ENCODE data around the gene EHHADH. TPM values are rescaled to one million over a fixed set of nuclear protein-coding genes. Genes with fewer than 3 reads are reported as not detected.

EHHADH gene
- total and polyA plus RNA-seq, 2 experiments from 2014 or later: 2.5 to 6.0 TPM

GRCh38 chr3:185279587-185280138, 25.8 kb upstream of the EHHADH start:
- H3F3A ChIP-seq (replicated peaks; ENCODE audit: low read depth): no peaks in the 10 kb centered on the region
- H3K4me3 Mint-ChIP-seq: no peak overlapping the region
- H3K36me3 Mint-ChIP-seq (ENCODE audit: low read depth): no peaks in the 10 kb centered on the region
- no peaks in the 10 kb centered on the region for H3K36me3 ChIP-seq (ENCODE audit: insufficient read depth)
- H3K79me2 ChIP-seq (replicated peaks; ENCODE audit: insufficient read depth): peaks cover 11% of the 10 kb centered on the region; the same call in 1 of the 2 replicates
- H3K27me3 Mint-ChIP-seq (ENCODE audit: insufficient read depth, low read depth, poor library complexity): peaks cover 4% of the 10 kb centered on the region
- H3K27ac Mint-ChIP-seq: no peak overlapping the region
- DNase-seq (ENCODE audit: low spot score) (no peak), ATAC-seq (no peak)
- no peaks in the 10 kb centered on the region for H3K4me1 ChIP-seq (ENCODE audit: insufficient read depth)
- no peak overlapping the region for H2AFZ ChIP-seq
- H3K9me2 ChIP-seq (ENCODE audit: insufficient read depth): no peaks in the 10 kb centered on the region
- TF ChIP-seq EZH2 (IDR thresholded peaks at IDR 0.05; ENCODE audit: low read depth, unreplicated experiment): no peak
- TF ChIP-seq CREB1 (CRISPR knock-in tag; IDR thresholded peaks at IDR 0.05; ENCODE audit: low read depth): no peak
- TF ChIP-seq, protein P1, sequence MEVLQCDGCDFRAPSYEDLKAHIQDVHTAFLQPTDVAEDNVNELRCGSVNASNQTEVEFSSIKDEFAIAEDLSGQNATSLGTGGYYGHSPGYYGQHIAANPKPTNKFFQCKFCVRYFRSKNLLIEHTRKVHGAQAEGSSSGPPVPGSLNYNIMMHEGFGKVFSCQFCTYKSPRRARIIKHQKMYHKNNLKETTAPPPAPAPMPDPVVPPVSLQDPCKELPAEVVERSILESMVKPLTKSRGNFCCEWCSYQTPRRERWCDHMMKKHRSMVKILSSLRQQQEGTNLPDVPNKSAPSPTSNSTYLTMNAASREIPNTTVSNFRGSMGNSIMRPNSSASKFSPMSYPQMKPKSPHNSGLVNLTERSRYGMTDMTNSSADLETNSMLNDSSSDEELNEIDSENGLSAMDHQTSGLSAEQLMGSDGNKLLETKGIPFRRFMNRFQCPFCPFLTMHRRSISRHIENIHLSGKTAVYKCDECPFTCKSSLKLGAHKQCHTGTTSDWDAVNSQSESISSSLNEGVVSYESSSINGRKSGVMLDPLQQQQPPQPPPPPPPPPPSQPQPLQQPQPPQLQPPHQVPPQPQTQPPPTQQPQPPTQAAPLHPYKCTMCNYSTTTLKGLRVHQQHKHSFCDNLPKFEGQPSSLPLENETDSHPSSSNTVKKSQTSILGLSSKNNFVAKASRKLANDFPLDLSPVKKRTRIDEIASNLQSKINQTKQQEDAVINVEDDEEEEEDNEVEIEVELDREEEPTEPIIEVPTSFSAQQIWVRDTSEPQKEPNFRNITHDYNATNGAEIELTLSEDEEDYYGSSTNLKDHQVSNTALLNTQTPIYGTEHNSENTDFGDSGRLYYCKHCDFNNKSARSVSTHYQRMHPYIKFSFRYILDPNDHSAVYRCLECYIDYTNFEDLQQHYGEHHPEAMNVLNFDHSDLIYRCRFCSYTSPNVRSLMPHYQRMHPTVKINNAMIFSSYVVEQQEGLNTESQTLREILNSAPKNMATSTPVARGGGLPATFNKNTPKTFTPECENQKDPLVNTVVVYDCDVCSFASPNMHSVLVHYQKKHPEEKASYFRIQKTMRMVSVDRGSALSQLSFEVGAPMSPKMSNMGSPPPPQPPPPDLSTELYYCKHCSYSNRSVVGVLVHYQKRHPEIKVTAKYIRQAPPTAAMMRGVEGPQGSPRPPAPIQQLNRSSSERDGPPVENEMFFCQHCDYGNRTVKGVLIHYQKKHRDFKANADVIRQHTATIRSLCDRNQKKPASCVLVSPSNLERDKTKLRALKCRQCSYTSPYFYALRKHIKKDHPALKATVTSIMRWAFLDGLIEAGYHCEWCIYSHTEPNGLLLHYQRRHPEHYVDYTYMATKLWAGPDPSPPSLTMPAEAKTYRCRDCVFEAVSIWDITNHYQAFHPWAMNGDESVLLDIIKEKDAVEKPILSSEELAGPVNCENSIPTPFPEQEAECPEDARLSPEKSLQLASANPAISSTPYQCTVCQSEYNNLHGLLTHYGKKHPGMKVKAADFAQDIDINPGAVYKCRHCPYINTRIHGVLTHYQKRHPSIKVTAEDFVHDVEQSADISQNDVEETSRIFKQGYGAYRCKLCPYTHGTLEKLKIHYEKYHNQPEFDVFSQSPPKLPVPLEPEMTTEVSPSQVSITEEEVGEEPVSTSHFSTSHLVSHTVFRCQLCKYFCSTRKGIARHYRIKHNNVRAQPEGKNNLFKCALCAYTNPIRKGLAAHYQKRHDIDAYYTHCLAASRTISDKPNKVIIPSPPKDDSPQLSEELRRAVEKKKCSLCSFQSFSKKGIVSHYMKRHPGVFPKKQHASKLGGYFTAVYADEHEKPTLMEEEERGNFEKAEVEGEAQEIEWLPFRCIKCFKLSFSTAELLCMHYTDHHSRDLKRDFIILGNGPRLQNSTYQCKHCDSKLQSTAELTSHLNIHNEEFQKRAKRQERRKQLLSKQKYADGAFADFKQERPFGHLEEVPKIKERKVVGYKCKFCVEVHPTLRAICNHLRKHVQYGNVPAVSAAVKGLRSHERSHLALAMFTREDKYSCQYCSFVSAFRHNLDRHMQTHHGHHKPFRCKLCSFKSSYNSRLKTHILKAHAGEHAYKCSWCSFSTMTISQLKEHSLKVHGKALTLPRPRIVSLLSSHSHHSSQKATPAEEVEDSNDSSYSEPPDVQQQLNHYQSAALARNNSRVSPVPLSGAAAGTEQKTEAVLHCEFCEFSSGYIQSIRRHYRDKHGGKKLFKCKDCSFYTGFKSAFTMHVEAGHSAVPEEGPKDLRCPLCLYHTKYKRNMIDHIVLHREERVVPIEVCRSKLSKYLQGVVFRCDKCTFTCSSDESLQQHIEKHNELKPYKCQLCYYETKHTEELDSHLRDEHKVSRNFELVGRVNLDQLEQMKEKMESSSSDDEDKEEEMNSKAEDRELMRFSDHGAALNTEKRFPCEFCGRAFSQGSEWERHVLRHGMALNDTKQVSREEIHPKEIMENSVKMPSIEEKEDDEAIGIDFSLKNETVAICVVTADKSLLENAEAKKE (CRISPR knock-in tag; IDR thresholded peaks at IDR 0.05): no peak
- no peak for TF ChIP-seq EZH2phosphoT487 (IDR thresholded peaks at IDR 0.05; ENCODE audit: unreplicated experiment)
- TF ChIP-seq ZNF114 (CRISPR knock-in tag; IDR thresholded peaks at IDR 0.05): no peak
- TF ChIP-seq, protein P2, sequence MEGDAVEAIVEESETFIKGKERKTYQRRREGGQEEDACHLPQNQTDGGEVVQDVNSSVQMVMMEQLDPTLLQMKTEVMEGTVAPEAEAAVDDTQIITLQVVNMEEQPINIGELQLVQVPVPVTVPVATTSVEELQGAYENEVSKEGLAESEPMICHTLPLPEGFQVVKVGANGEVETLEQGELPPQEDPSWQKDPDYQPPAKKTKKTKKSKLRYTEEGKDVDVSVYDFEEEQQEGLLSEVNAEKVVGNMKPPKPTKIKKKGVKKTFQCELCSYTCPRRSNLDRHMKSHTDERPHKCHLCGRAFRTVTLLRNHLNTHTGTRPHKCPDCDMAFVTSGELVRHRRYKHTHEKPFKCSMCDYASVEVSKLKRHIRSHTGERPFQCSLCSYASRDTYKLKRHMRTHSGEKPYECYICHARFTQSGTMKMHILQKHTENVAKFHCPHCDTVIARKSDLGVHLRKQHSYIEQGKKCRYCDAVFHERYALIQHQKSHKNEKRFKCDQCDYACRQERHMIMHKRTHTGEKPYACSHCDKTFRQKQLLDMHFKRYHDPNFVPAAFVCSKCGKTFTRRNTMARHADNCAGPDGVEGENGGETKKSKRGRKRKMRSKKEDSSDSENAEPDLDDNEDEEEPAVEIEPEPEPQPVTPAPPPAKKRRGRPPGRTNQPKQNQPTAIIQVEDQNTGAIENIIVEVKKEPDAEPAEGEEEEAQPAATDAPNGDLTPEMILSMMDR (conservative IDR thresholded peaks at IDR 0.05; ENCODE audit: low read depth in 2 of 2): no peak
- TF ChIP-seq JUNB (IDR thresholded peaks at IDR 0.05; ENCODE audit: unreplicated experiment): no peak
- no peak for TF ChIP-seq NANOG (IDR thresholded peaks at IDR 0.05; ENCODE audit: borderline replicate concordance)
- TF ChIP-seq REST (IDR thresholded peaks at IDR 0.05; ENCODE audit: unreplicated experiment): no peak
- TF ChIP-seq STAT1 (IDR thresholded peaks at IDR 0.05; ENCODE audit: unreplicated experiment): no peak
- H3K27ac ChIP-seq (ENCODE audit: low read depth): no peak overlapping the region
- peaks cover 7% of the 10 kb centered on the region for H3K4me1 Mint-ChIP-seq
- no peaks in the 10 kb centered on the region for H4K20me1 ChIP-seq (replicated peaks; ENCODE audit: insufficient read depth)
- H3K4me2 ChIP-seq: no peak overlapping the region
- no peak overlapping the region for H3K4me3 ChIP-seq
- no peaks in the 10 kb centered on the region; the same call in 2 of the 3 replicates for H3K9me3 Mint-ChIP-seq
- H3K27me3 ChIP-seq (ENCODE audit: insufficient read depth): no peaks in the 10 kb centered on the region

All from GM23338 (cell line).